Inflammatory macrophage treated with lipopolysaccharide for 1 hour (primary cell): ENCODE measurements around the gene CD81.

Experiments
- DNase-seq, 2 donors: peaks; one replicate each; pipeline ENCODE4 v3.0.0-alpha.2; 2020 to 2022

Gene CD81

GRCh38 chr11:2423157-2424025, 46.3 kb downstream of the CD81 start:
- DNase-seq, result no peak

DNA sequence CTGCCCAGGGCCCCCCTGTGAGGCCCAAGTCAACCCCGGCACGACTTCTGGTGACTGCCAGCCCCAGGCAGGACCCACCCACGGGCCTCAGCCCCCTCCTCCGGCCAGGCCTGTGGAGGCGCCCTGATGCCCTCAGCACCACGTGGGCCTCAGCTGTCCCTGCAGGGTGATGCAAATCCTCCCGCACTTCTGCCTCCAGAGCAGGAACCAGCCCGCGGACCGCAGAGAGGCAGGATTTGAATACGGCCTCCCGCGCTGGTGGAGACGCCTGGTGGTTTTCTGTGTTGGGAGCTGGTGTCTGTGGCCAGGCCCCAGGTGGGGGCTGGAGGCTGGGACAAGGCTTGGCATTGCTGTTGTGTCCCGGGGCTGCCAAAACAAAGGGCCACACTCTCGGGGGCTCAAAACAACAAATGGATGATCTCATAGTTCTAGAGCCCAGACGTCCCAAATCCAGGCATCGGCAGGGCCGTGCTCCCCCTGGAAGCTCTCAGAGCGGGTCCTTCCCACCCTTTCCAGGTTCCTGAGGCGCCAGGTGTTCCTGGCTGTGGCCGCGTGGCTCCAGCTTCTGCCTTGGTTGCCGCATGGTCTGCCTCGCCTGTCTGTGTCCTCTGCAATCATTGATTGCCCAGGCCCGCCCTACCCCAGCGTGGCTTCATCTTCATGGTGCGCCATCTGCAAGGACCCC, 47.8 kb downstream of the CD81 start:
- peak; percentile 45 to 64 for DNase-seq

DNA sequence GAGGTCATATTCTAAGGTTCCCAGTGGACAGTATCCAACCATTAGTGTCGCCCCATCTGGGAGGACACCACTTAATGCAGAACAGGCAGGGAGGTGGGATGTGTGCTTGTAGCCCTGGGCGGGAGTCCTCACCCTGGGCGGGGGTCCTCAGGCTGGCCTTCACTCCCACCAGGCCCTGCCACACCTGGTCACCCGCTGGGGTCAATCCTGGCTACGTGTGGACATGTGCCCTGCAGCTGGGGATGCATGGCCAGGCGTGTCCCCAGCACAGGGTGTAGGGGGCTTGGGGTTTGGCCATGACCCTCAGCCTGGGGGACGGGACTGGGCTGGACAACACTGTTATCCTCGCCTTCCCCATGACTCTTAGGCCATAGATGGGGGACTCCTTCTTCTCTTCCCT, 48.4 kb downstream of the CD81 start:
- DNase-seq, result no peak

GRCh38 chr11:2426221-2426620, 49.1 kb downstream of the CD81 start:
- DNase-seq, result no peak

- no peak for DNase-seq
Measured at GRCh38 chr11:2426826-2427521, 49.9 kb downstream of the CD81 start.

DNA sequence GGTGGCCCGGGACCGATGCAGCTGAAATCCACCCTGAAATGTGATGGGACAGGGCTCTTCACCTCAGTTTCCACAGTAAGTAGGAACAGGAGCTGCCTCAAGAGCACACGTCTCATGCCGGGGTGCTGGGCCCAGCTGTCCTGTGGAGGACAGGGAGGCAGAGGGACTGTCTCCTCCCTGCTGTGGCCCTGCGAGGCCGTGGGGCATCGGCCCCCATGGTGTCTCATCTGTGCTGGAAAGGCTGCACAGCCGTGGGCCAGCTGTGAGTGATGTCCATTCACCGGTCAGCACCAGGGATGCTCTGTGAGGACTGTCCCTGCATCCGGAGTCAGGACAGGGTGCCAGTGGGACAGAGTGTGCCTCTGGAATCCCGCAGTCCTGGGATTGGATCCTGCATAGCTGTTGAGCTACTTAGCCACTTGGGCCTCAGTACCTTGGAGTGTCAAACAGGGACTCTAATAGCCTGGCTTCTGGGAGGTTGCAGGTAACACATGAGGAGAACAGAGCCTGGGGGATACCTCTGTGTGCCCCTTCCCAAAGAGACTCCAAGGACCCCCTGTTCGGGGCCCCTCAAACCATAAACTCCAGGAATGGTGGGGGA, 50.7 kb downstream of the CD81 start:
- DNase-seq, result no peak

DNA sequence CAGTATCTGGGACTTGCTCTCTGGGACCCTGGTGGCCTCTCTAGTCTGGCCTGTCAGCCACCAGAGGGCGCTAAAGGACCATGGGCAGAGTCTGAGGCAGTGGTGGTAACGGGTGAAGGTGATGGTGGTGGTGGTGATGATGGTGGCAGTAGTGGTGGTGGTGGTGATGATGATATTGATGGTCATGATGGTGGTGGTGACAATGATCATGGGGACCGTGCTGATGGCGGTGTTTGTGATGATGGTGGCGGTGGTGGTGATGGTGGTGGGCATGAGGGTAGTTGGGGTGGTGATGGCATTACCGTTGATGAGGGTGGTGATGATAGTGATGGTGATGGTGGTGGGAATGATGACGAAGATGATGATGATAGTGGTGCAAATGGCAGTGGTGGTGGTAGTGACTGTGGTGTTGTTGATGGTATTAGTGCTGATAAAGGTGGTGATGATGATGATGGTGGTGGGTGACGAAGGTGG, 51.2 kb downstream of the CD81 start:
- peak; percentile 40 to 93 for DNase-seq

GRCh38 chr11:2431395-2431794, 54.3 kb downstream of the CD81 start:
- DNase-seq, result no peak

DNA sequence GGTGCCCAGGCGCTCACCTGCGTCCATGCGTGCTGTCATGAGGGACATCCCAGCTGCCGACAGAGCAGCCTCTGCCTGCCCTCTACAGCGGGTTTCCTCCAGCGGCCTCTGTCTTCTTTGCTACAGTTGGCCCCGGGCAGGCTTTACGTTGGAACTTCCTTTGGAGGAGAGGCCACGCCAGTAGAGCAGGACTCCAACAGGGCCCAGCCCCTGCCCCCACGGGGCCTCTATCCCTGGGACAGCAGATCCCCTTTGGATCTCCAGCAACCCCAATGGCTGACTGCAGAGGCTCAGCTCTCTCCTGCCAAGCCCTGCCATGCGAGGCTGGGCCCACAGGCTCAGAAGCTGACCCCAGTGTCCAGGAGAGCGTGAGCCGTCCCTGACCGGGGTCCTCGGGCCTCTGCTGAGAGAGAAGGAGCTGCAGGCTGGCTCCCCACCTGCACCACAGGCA, 55.1 kb downstream of the CD81 start:
- no peak for DNase-seq

DNA sequence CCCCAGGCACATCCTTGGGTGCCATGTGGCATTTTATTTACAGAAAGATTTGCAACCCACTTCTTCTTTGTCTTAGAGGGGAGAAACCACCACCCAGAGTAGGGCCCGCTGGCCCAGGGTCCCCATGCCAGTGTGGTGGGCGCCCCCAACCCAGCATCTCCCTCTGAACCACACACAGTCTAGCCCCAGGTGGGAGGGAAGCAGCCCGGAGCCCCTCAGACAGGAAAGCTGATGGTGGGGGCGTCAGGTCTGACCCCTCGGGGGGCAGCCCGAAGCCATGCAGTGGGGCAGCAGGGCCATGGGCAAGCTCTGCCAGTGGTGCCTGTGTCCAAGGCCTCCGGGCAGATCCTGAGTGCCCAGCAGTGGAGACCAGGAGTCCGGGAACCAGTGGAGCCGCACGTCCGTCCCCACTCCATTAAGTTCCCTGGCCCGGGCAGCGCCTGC, 55.5 kb downstream of the CD81 start:
- no peak for DNase-seq

GRCh38 chr11:2433106-2433925, 56.2 kb downstream of the CD81 start:
- no peak for DNase-seq

GRCh38 chr11:2434008-2434407, 56.9 kb downstream of the CD81 start:
- DNase-seq, result no peak

DNA sequence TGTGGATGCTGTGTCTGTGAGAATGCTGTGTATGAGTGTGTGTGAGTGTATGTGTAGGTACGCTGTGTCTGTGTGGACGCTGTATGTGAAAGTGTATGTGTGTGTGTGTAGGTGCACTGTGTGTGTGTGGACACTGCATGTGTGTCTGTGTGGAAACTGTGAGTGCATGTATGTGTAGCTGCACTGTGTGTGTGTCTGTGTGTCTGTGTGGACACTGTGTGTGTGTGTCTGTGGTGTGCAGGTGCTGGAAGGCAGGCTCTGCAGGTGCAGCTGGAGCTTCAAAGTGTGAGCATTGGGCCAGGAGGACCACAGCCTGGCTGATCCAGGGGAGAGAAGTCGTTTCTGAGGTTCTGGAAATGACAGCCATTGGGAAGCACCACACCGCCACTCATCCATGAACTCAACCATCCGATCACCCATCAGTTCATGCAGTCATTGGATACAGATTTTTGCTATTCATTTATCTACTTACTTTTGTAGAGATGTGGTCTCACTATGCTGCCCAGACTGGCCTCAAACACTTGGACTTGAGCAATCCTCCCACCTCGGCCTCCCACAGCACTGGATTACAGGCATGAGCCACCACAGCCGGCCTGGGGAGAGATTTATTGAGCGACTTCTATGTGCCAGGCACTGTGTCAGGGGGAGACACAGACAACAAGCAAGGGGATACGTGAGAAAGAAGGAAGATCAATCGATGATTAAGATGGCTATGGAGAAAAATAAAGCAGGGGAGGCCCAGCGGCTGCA, 57.6 kb downstream of the CD81 start:
- DNase-seq, result no peak

- DNase-seq, result no peak
Measured at GRCh38 chr11:2435288-2436012, 58.3 kb downstream of the CD81 start.

DNA sequence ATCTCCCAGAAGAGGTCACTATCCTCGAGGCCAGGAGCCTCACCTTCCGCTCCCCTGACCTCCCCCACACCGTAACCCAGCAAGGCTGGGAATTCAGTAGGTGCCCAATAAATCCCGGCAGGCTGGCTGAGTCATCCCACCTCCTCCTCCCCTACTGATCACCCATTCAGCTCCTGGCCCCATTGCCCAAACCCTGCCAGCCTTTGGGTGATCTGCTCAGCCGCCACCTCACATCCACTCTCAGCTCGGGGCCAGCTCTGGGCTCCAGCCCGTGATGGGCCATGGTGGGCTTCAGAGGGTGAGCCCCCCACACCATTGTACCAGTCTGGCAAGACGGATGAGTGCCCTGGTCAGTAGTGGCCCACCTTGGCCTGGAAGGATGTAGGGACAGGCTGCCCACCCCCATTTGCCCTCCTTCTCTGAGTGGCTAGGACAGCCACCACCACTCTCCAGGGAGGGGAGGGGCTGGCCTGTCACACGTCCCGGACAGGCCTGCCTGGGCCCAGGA, 59.0 kb downstream of the CD81 start:
- no peak for DNase-seq

DNA sequence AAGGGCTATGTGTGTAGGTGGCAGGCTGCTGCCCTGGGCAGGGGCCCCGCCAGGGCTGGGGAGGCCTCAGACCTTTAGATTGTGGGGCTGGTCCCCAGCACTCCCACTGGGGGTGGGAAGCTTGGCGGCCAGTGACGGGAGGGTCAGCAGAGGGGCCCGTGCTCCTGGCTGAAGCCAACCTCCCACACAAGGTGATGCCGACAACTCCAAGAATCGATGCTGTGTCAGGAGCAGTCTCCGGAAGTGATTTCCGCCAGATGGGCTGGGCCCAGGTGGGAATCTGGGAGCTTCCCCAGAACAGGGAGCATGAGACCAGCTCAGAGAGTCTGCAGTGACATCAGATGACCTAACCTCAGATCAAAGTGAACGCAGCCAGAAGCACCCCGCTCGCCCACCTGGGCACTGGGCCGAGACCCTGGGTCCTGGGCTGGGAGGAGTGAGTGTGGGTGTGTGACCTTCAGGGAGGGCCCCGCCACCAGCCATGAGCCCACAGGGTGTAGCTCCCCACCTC, 59.5 kb downstream of the CD81 start:
- DNase-seq, result no peak

DNA sequence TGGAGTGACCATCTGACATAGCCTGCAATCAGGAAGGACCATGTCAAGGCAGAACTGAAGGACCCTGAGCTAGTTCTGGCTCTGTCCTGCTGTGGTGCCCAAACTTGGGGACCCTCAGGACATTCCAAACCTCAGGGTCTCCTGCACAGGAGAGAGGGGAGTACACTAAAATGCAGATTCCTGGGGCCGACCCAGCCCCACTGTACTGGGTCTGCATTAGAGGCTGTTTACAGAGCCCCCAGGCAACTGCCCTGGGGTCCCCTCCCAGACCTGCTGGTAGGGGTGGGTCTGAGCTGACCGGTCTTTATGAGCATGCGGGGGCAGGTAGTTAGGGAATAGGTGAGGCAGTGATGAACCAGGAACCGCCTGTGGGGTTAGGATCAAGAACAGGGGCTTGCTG, 60.4 kb downstream of the CD81 start:
- no peak for DNase-seq

GRCh38 chr11:2439820-2440219, 62.7 kb downstream of the CD81 start:
- no peak for DNase-seq

GRCh38 chr11:2440646-2441045, 63.5 kb downstream of the CD81 start:
- DNase-seq, result peak; percentile 22 to 45

DNA sequence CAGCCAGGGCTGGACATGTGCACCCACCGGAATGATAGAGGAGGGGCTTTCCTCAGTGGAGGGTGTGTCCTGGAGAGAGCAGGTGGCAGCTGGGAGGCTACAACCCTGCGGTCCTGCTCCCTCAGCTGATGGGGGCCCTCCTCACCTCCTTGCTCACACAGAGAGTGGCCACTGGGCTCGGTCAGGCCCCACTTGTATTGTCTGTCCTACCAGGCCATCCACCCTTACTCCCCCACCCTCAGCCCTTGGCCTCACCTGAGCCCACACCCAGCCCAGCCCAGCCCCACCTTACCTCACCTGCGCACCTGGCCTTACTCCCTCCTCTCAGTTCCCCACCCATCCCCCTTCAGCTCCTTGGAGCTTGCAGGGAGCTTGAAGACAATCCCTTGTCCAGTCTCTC, 64.1 kb downstream of the CD81 start:
- no peak for DNase-seq
